Spleen (tissue), 13 donors: ENCODE results near the gene CNPY1. TPM values are rescaled to one million over a fixed set of nuclear protein-coding genes. Genes with fewer than 3 reads are reported as not detected.
A peak's percentile ranks its signal among the peaks of the same experiment; 100 is the strongest.
"Not testable (repeated sequence)": the region's sequence is repeated elsewhere in the genome, so short reads cannot be mapped to it uniquely, and the experiment has no call there.

ENCODE experiments used
- DNase-seq: peaks from one replicate; pipeline ENCODE4 v3.0.0-alpha.2; 2020
- H3K27ac ChIP-seq, 8 donors: fragments of 200-600 bp; sonication (generic) in 7 of 8; 1 replicate in 4 of 8; 2 replicates in 4 of 8; pipeline versions ENCODE4 v1.5.0 to v1.8.0; 2016 to 2021; ENCODE audit warnings: inconsistent platforms in 4 of 8, mild to moderate bottlenecking in 4 of 8, moderate library complexity in 1 of 8
- H3K27me3 ChIP-seq, 7 donors: fragments of 200-600 bp; sonication (generic) in 6 of 7; replicated peaks in 1 of 7; 1 replicate in 4 of 7; 2 replicates in 3 of 7; pipeline versions ENCODE4 v1.5.0 to v1.8.0; 2016 to 2021; ENCODE audit warnings: inconsistent platforms in 3 of 7, mild to moderate bottlenecking in 1 of 7
- H3K36me3 ChIP-seq, 6 donors: fragments of 200-600 bp; sonication (generic) in 5 of 6; 1 replicate in 4 of 6; 2 replicates in 2 of 6; pipeline versions ENCODE4 v1.5.0 to v1.8.0; 2016 to 2021; ENCODE audit warnings: inconsistent platforms in 2 of 6
- H3K4me1 ChIP-seq, 6 donors: fragments of 200-600 bp; sonication (generic) in 5 of 6; 1 replicate in 3 of 6; 2 replicates in 3 of 6; pipeline versions ENCODE4 v1.5.0 to v1.8.0; 2016 to 2021; ENCODE audit warnings: inconsistent platforms in 3 of 6
- H3K4me3 ChIP-seq, 8 donors: fragments of 200-600 bp; sonication (generic) in 7 of 8; 1 replicate in 4 of 8; 2 replicates in 4 of 8; pipeline versions ENCODE4 v1.5.0 to v1.8.0; 2016 to 2021; ENCODE audit warnings: inconsistent platforms in 4 of 8, mild to moderate bottlenecking in 4 of 8, moderate library complexity in 2 of 8
- H3K9me3 ChIP-seq, 8 donors: fragments of 200-600 bp; sonication (generic) in 7 of 8; 1 replicate in 4 of 8; 2 replicates in 4 of 8; pipeline versions ENCODE4 v1.5.0 to v1.8.0; 2016 to 2021; ENCODE audit warnings: inconsistent platforms in 4 of 8
- CTCF ChIP-seq, 11 experiments: fragments of 200-600 bp in 7 of 11; fragments of 450-650 bp in 4 of 11; sonication (generic) in 4 of 11; IDR thresholded peaks in 8 of 11; conservative IDR thresholded peaks in 3 of 11; 1 replicate in 7 of 11; 2 replicates in 4 of 11; pipeline versions ENCODE4 v1.4.0 to v1.8.0; 2016 to 2021; ENCODE audit warnings: antibody characterized with exemption in 11 of 11, inconsistent platforms in 4 of 11, mild to moderate bottlenecking in 1 of 11
- POLR2A ChIP-seq, 3 donors: fragments of 450-650 bp; IDR thresholded peaks; one replicate each; pipeline ENCODE4 v1.5.1; 2017; ENCODE audit warnings: antibody characterized with exemption in 3 of 3, mild to moderate bottlenecking in 1 of 3
- POLR2AphosphoS5 ChIP-seq, 3 donors: sonication (generic); formaldehyde crosslinking; IDR thresholded peaks; one replicate each; pipeline ENCODE4 v1.5.1; 2017; ENCODE audit warnings: antibody characterized with exemption in 3 of 3
- WGBS, 5 donors: extraction: QIAGEN DNeasy Blood & Tissue Kit in 3 of 5; methylation state at CpG; one replicate each; pipeline versions ENCODE4 v1.1.5 to v1.1.7; 2013 to 2018; 5-methylcytosine and 5-hydroxymethylcytosine counted together
- intact Hi-C: fragments of 100-400 bp; cut with DNase I; formaldehyde crosslinking; loops from one replicate; pipeline ENCODE4 v1.15.0; 2023; ENCODE audit warnings: low total_unique reads
- long read RNA-seq, 2 donors: transcript quantifications; one replicate each; lab custom pipeline, GENCODE V29; 2026
- polyA plus RNA-seq, 3 donors: library from polyadenylated mRNA; stranded (reverse); fragments of 200-250 nt; gene quantifications; one replicate each; pipeline ENCODE4 v1.2.1, GENCODE V29; 2013
- total RNA-seq, 7 donors: library from RNA; depleted of rRNA in 3 of 7; stranded (reverse); fragments of >200 nt in 3 of 7; fragmentation: NEBNext Ultra II Directional in 4 of 7; extraction: Animal tissue kit (Norgen Biotek cat#: 25700) in 4 of 7; gene quantifications; one replicate each; pipeline versions ENCODE4 v1.1.0 to v1.2.1, GENCODE V29; 2016 to 2021
- donor health status: healthy with polysubstance abuse.
- donor health status: DM: no; HTN: no; CAD: no; lungs with moderate emphysema.
- donor health status: DM: no; HTN: no; CAD: no.
- donor health status: Bipolar disorder and iron deficiency.
- donor health status: healthy.
- donor health status: DM: no; HTN: no; CAD: no.
- donor health status: DM: yes; HTN: yes; CAD: no.

CNPY1 gene
- not detected for total RNA-seq
- not detected for polyA plus RNA-seq
- long read RNA-seq, donor 1, result 0 reads
- long read RNA-seq, donor 2, result 0 reads

DNA sequence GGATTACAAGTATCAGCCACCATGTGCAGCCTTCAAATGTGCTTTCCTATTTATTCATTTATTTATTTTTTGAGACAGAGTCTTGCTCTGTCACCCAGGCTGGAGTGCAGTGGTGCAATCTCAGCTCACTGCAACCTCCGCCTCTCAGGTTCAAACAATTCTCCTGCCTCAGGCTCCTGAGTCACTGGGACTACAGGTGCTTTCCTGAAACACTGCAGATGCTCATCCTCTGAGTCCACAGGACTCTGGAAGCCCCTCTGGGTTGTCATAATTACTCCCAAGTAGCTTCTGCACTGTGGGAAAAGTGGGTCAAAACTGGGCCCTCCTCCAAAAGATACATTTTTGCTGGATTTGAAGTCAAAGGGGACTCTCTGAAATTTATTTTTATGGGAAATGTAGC, at the start of gene CNPY1:
Gene CNPY1, minus strand, starts transcription at position 111 of the 400 bp plus-strand sequence. CDS start 630 bp downstream, outside the sequence.
- H3K4me1 ChIP-seq, H3K4me3 ChIP-seq, H3K9me3 ChIP-seq, H3K27ac ChIP-seq, intact Hi-C loops, DNase-seq, H3K36me3 ChIP-seq: not testable (repeated sequence)
- WGBS, 5 donors, result 81 to 92% (median 87%) methylated on average over 1 of the region's 1 CpG
- H3K27me3 ChIP-seq, result peaks cover 0 to 43% (median 0%) of the 10 kb centered on the region in 7 donors

DNA sequence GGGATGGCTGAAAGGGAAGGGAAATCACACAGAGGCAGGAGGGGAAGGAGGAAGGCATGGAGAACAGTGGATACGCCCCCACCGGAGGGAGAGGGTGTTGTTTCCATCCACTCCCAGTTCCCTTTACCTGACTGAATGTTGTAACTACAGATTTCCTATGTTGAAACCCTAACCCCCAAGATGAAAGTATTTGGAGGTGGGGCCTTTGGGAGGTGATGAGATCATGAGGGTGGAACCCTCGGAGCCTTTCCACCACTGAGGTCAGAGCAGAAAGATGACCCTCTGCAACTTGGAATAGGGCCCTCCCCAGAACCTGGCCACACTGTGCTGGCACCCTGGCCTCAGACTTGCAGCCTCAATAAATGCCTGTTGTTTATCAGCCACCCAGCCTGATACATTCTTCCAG, 48.6 kb upstream of the CNPY1 start:
- peak overlapping the region in 6 of 8 donors; percentile 72 to 95 (median 86) for H3K27ac ChIP-seq
- WGBS, 5 donors, result 8 to 67% (median 36%) methylated on average over 3 of the region's 3 CpGs
- no peak for DNase-seq
- intact Hi-C loops, result loop anchor here (5.0 kb wide), 1 partner anchor 177 kb away; no protein-coding TSS in a partner anchor
- no peaks in the 10 kb centered on the region for H3K36me3 ChIP-seq
- H3K4me3 ChIP-seq, result peak overlapping the region in 1 of 8 donors; percentile 47
- H3K27me3 ChIP-seq, result peaks cover 0 to 34% (median 2%) of the 10 kb centered on the region in 7 donors
- TF ChIP-seq CTCF (IDR thresholded peaks at IDR 0.05 in 8 of 11, conservative IDR thresholded peaks at IDR 0.05 in 3 of 11), result peak in 2 of 11 experiments; percentile 27 to 30
- no peak for TF ChIP-seq POLR2A (IDR thresholded peaks at IDR 0.05)
- no peak for TF ChIP-seq POLR2AphosphoS5 (IDR thresholded peaks at IDR 0.05)
- H3K4me1 ChIP-seq, result peaks cover 0 to 49% (median 7%) of the 10 kb centered on the region in 6 donors
- no peaks in the 10 kb centered on the region for H3K9me3 ChIP-seq

DNA sequence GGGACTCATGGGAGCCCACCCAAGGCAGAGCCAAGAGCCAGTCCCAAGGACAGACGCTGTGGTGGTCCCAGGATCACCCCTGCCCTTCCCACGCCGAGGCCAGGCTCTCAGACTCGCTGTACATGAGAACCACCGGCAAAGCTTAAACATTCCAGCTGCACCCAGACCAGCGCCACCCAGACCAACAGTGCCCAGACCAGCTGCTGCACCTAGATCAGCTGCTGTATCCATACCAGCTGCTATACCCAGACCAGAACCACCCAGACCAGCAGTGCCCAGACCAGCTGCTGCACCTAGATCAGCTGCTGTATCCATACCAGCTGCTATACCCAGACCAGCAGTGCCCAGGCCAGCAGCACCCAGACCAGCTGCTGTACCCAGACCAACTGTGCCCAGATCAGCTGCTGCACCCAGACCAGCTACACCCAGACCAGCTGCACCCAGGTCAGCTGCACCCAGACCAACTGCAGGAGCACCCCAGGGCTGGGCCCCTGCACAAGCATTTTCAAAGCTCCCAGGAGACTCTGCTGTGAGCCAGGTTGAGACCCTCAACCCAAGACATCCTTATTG, 47.9 kb upstream of the CNPY1 start:
- Histone ChIP-seq H3K27ac (peak overlapping the region in 7 of 8 donors; percentile 59 to 95 (median 84)), H3K36me3 (no peaks in the 10 kb centered on the region), H3K9me3 (no peaks in the 10 kb centered on the region), H3K27me3 (peaks cover 0 to 33% (median 2%) of the 10 kb centered on the region in 7 donors), H3K4me3 (peak overlapping the region in 1 of 8 donors; percentile 47), H3K4me1 (peaks cover 0 to 56% (median 7%) of the 10 kb centered on the region in 6 donors)
- DNase-seq, result no peak
- intact Hi-C loops, result loop anchor here (5.0 kb wide), 1 partner anchor 178 kb away; no protein-coding TSS in a partner anchor
- WGBS, 5 donors, result 78 to 88% (median 87%) methylated on average over 4 to 6 of the region's 6 CpGs
- no peak for TF ChIP-seq CTCF (IDR thresholded peaks at IDR 0.05 in 8 of 11, conservative IDR thresholded peaks at IDR 0.05 in 3 of 11)
- TF ChIP-seq POLR2AphosphoS5 (IDR thresholded peaks at IDR 0.05), result no peak
- TF ChIP-seq POLR2A (IDR thresholded peaks at IDR 0.05), result no peak

GRCh38 chr7:155593461-155594162, 47.3 kb upstream of the CNPY1 start:
- WGBS, 5 donors, result 49 to 69% (median 58%) methylated on average over 14 to 15 of the region's 15 CpGs
- peak overlapping the region in 1 of 8 donors; percentile 47 for H3K4me3 ChIP-seq
- H3K36me3 ChIP-seq, result no peaks in the 10 kb centered on the region
- peak in 1 of 3 donors; percentile 44 for TF ChIP-seq POLR2AphosphoS5 (IDR thresholded peaks at IDR 0.05)
- TF ChIP-seq POLR2A (IDR thresholded peaks at IDR 0.05), result no peak
- no peak for TF ChIP-seq CTCF (IDR thresholded peaks at IDR 0.05 in 8 of 11, conservative IDR thresholded peaks at IDR 0.05 in 3 of 11)
- peak overlapping the region in 7 of 8 donors; percentile 59 to 95 (median 84) for H3K27ac ChIP-seq
- peak; percentile 85 for DNase-seq
- intact Hi-C loops, result loop anchor here (5.0 kb wide), 1 partner anchor 179 kb away; no protein-coding TSS in a partner anchor
- no peaks in the 10 kb centered on the region for H3K9me3 ChIP-seq
- H3K4me1 ChIP-seq, result peaks cover 0 to 51% (median 3%) of the 10 kb centered on the region in 6 donors
- peaks cover 0 to 32% (median 2%) of the 10 kb centered on the region in 7 donors for H3K27me3 ChIP-seq
